ENCODE results near the gene SMYD2. TPM values are rescaled to one million over a fixed set of nuclear protein-coding genes. Genes with fewer than 3 reads are reported as not detected.

The SMYD2 gene
- total and polyA plus RNA-seq, 2 of the 8 experiments (the other 6 are each of a cell fraction or from before 2014, with no cell fraction given): 3.0 to 5.2 TPM

- H3K4me3 ChIP-seq (ENCODE audit: extremely low read depth in 1 of 4, insufficient read depth in 2 of 4, low read depth in 3 of 4, low read length in 4 of 4): no peak overlapping the region
- H3K14ac ChIP-seq (ENCODE audit: insufficient read length): no peak overlapping the region
- FAIRE-seq (peak; percentile 70), DNase-seq (ENCODE audit: low read depth in 1 of 2, low spot score in 2 of 2) (peak in 1 of 2 experiments; percentile 95)
- no peak overlapping the region for H4K5ac ChIP-seq (ENCODE audit: insufficient read length, low read depth, low read length)
- H2BK12ac ChIP-seq (ENCODE audit: low read depth, low read length): no peak overlapping the region
- WGBS, 2 experiments (ENCODE audit: extremely low coverage in 1 of 2, insufficient coverage in 1 of 2, insufficient read length in 1 of 2, insufficient replicate concordance in 2 of 2, low coverage in 1 of 2, low lambda C conversion rate in 2 of 2, missing lambda C conversion rate in 1 of 2): 31% methylated on average over 15 of the region's 15 CpGs; no CpG with 5 or more reads in 1 of the 2 experiments
- H4K20me1 ChIP-seq (replicated peaks in 1 of 2; ENCODE audit: control insufficient read depth in 1 of 2, insufficient read depth in 2 of 2, low read length in 2 of 2): no peaks in the 10 kb centered on the region
- H3K18ac ChIP-seq (ENCODE audit: extremely low read depth, low read length): no peak overlapping the region
- no peak overlapping the region for H3K56ac ChIP-seq (replicated peaks; ENCODE audit: insufficient read length, low read depth, low read length)
- CTCF ChIA-PET (ENCODE audit: partially characterized antibody): interaction anchor here (0.6 to 17.1 kb wide), 48 partner anchors 10 to 1805 kb away, joined by 3 to 610 read pairs (median 8); partner anchors contain the start of genes PTPN14 and SMYD2
- no peaks in the 10 kb centered on the region for H3K23me2 ChIP-seq (ENCODE audit: low read depth, low read length)
- H3K79me1 ChIP-seq (ENCODE audit: low read depth, low read length): no peaks in the 10 kb centered on the region
- no peak overlapping the region for H2BK15ac ChIP-seq (ENCODE audit: low read length)
- no peak overlapping the region for H4K91ac ChIP-seq (replicated peaks; ENCODE audit: insufficient read length, low read length)
- no peak overlapping the region for H4K8ac ChIP-seq (ENCODE audit: extremely low read depth, insufficient read depth, low read length)
- H2BK120ac ChIP-seq (replicated peaks; ENCODE audit: low read depth, low read length): no peak overlapping the region
- no peaks in the 10 kb centered on the region for H3K36me3 ChIP-seq (ENCODE audit: control insufficient read depth in 2 of 4, insufficient read depth in 4 of 4, low read length in 3 of 4)
- POLR2A ChIA-PET (ENCODE audit: partially characterized antibody): interaction anchor here (1.3 to 1.4 kb wide), 2 partner anchors 58 to 69 kb away, joined by 4 read pairs; no protein-coding TSS in a partner anchor
- H2BK5ac ChIP-seq (ENCODE audit: low read depth, low read length): no peak overlapping the region
- peaks cover 0 to 3% (median 0%) of the 10 kb centered on the region in 4 experiments; a peak in 2 of 7 replicates for H3K4me1 ChIP-seq (replicated peaks in 1 of 4; ENCODE audit: control insufficient read depth in 3 of 4, insufficient read depth in 4 of 4, low read length in 3 of 4)
- no peak overlapping the region for H3K9ac ChIP-seq (replicated peaks in 1 of 4; ENCODE audit: extremely low read depth in 1 of 4, low read depth in 3 of 4, low read length in 3 of 4)
- no peaks in the 10 kb centered on the region for H3K79me2 ChIP-seq (ENCODE audit: control insufficient read depth in 1 of 2, insufficient read depth in 2 of 2, low read length in 2 of 2)
- no peaks in the 10 kb centered on the region for H3K9me3 ChIP-seq (ENCODE audit: insufficient read depth in 2 of 2, low read depth in 1 of 2, low read length in 1 of 2)
- no peak overlapping the region for H2AK5ac ChIP-seq (ENCODE audit: low read depth, low read length)
- H2BK20ac ChIP-seq (ENCODE audit: low read length): no peak overlapping the region
- no peak overlapping the region for H3K4ac ChIP-seq (replicated peaks; ENCODE audit: insufficient read length, low read depth, low read length)
- H3K23ac ChIP-seq (ENCODE audit: insufficient read length): no peak overlapping the region
- peak overlapping the region in 1 of 2 experiments; percentile 25; a peak in 1 of 4 replicates for H3K4me2 ChIP-seq (ENCODE audit: insufficient read depth in 1 of 2, low read depth in 2 of 2, low read length in 2 of 2)
- 0 out of 7 replicates have a peak, but pooled peaks cover 0 to 1% (median 0%) of the 10 kb centered on the region in 4 experiments for H3K27me3 ChIP-seq (replicated peaks in 1 of 4; ENCODE audit: control insufficient read depth in 3 of 4, extremely low read depth in 1 of 4, insufficient read depth in 3 of 4, low read length in 3 of 4)
- H3K27ac ChIP-seq (ENCODE audit: low read depth, low read length): no peak overlapping the region
- H2AFZ ChIP-seq (ENCODE audit: low read length): no peak overlapping the region
- no peak for TF ChIP-seq KDM5A (IDR thresholded peaks at IDR 0.05; ENCODE audit: low read length)
- TF ChIP-seq RAD21 (IDR thresholded peaks at IDR 0.05 in 1 of 2, conservative IDR thresholded peaks at IDR 0.05 in 1 of 2; ENCODE audit: low read depth in 2 of 2, low read length in 2 of 2): peak; percentile 91 to 93
- TF ChIP-seq SAP30 (IDR thresholded peaks at IDR 0.05; ENCODE audit: insufficient read depth, insufficient replicate concordance, low read length): no peak
- TF ChIP-seq ATF3 (IDR thresholded peaks at IDR 0.05; ENCODE audit: insufficient read depth, low read depth, low read length): 0 out of 2 replicates have a peak, but pooled peaks have one; percentile 3
- no peak for TF ChIP-seq CBX8 (IDR thresholded peaks at IDR 0.05; ENCODE audit: borderline replicate concordance, low read depth, low read length)
- TF ChIP-seq BACH1 (IDR thresholded peaks at IDR 0.05; ENCODE audit: low read length): peak; percentile 45
- no peak for TF ChIP-seq CHD1 (IDR thresholded peaks at IDR 0.05; ENCODE audit: low read depth, low read length)
- TF ChIP-seq RBBP5 (IDR thresholded peaks at IDR 0.05; ENCODE audit: borderline replicate concordance, low read depth, low read length): no peak
- no peak for TF ChIP-seq TAF1 (IDR thresholded peaks at IDR 0.05; ENCODE audit: low read depth, low read length)
Measured at GRCh38 chr1:214261206-214262123, 19.5 kb upstream of the SMYD2 start.

Data from H1 (cell line).